ENCODE measurements around the gene IFRD2.
A peak's percentile ranks its signal among the peaks of the same experiment; 100 is the strongest.

The IFRD2 gene

DNA sequence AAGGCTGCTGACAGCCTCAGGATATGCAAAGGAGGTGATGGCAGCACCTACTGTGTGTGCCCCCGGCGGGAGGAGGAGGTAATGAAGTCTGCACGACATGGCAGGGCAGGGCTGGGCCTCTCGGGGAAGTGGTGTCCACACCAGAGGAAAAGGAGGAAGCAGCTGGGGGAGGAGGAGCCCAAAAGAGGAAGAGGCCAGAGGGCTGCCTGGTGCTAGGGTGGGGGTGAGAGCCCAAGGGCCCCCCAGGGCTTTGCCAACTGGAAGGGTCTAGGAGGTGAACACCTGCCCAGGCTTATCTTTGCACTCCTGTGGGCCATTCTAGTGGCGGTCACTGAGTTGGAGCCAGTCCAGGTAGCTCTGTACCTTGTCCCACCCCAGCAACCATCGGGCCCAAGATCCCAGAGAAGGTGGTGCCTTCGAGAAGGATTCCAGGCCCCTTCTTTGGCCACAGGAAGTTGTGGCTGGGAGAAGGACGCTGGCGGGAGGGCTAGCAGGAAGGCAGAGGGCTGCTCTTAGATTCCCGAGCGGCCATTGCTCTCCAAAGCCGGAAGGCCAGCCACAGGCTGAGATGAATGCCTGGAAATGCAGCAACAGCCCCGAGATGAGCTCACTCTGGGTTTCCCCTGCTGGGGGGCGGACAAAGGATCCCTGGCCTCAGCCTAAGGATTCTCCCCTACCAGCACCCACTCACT is 49.2 kb downstream of the IFRD2 start:
- H3K27me3 ChIP-seq (ENCODE audit: control insufficient read depth in 2 of 2, insufficient read depth in 2 of 2, low read length in 2 of 2) = no peaks in the 10 kb centered on the region
- peaks cover 71 to 75% of the 10 kb centered on the region in 2 donors for H3K4me1 ChIP-seq (ENCODE audit: control insufficient read depth in 2 of 2, insufficient read depth in 2 of 2, low read length in 2 of 2)
- H3K36me3 ChIP-seq (ENCODE audit: control insufficient read depth in 2 of 2, insufficient read depth in 2 of 2, low read length in 2 of 2) = peaks cover 0 to 11% of the 10 kb centered on the region in 2 donors
- H3K9ac ChIP-seq (ENCODE audit: low read depth in 1 of 2, low read length in 2 of 2) = peak overlapping the region; percentile 22 to 61
- H3K9me3 ChIP-seq (ENCODE audit: control insufficient read depth in 2 of 2, low read length in 2 of 2) = no peaks in the 10 kb centered on the region
- H3K4me3 ChIP-seq (ENCODE audit: low read length in 2 of 2) = peak overlapping the region in 1 of 2 donors; percentile 37
- peak overlapping the region; percentile 63 to 79 for H3K27ac ChIP-seq (ENCODE audit: low read depth in 2 of 2, low read length in 2 of 2)

DNA sequence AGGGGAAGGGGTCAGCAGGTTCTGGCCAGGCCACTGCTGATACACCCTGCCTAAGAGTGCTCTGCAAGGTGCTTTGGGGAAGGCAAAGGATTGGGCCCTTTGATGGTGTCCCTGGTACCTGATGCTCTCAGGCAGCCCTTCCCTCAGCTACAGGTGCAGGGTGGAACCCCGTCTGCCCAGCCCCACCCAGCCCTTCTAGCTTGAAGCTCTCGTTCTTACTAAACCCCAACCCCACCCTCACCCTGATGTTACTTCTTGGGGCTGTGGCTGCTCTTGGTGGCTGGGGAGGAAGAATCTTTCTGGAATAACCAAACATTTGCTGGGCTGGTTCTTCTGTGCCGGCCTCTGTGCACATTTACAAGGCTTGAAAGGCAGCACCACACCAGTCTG is 49.9 kb downstream of the IFRD2 start:
- peak overlapping the region in 1 of 2 donors; percentile 9 for H3K9ac ChIP-seq (ENCODE audit: low read depth in 1 of 2, low read length in 2 of 2)

DNA sequence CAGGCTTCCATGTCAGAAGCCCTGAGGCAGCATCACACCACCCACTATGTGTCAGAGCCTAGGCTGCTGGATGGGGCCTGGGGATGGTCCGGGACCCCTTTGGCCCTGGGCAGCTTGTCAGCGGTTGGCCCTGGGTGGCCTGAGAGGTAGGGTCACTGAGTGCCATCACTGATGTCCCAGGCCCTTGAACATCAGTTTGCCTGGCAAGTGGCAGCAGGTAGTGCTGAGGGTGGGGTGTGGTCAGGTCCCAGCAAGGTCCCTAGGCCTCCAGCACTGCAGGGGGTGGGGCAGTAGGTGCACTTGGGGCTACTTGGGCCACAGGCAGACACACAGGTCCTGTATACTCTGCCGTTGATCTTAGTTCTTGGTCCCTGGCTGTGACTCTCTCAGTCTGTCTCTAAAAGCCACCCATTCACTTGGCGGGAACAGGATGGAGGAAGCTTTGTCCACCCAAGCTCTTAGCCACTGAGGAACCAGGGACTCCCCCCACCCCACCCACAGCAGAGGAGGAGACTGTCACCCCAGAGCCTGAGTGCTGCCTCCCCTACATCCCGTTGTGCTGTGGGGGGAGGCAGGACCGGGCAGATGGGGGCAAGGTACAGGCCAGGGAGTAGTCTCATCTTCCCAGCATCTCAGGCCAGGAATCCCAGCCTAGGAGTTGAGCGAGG is 50.4 kb downstream of the IFRD2 start:
- H3K4me3 ChIP-seq (ENCODE audit: low read length in 2 of 2) = no peak overlapping the region
- H3K27ac ChIP-seq (ENCODE audit: low read depth in 2 of 2, low read length in 2 of 2) = peak overlapping the region; percentile 63 to 79
- H3K9me3 ChIP-seq (ENCODE audit: control insufficient read depth in 2 of 2, low read length in 2 of 2) = no peaks in the 10 kb centered on the region
- H3K9ac ChIP-seq (ENCODE audit: low read depth in 1 of 2, low read length in 2 of 2) = peak overlapping the region in 1 of 2 donors; percentile 26
- peaks cover 73 to 75% of the 10 kb centered on the region in 2 donors for H3K4me1 ChIP-seq (ENCODE audit: control insufficient read depth in 2 of 2, insufficient read depth in 2 of 2, low read length in 2 of 2)
- peaks cover 0 to 6% of the 10 kb centered on the region in 2 donors for H3K36me3 ChIP-seq (ENCODE audit: control insufficient read depth in 2 of 2, insufficient read depth in 2 of 2, low read length in 2 of 2)
- no peaks in the 10 kb centered on the region for H3K27me3 ChIP-seq (ENCODE audit: control insufficient read depth in 2 of 2, insufficient read depth in 2 of 2, low read length in 2 of 2)

More for the DNA sequence above, 49.9 kb downstream of the IFRD2 start:
- no peak overlapping the region for H3K4me3 ChIP-seq (ENCODE audit: low read length in 2 of 2)
- H3K4me1 ChIP-seq (ENCODE audit: control insufficient read depth in 2 of 2, insufficient read depth in 2 of 2, low read length in 2 of 2) = peaks cover 72 to 76% of the 10 kb centered on the region in 2 donors
- no peaks in the 10 kb centered on the region for H3K9me3 ChIP-seq (ENCODE audit: control insufficient read depth in 2 of 2, low read length in 2 of 2)
- peak overlapping the region; percentile 63 to 79 for H3K27ac ChIP-seq (ENCODE audit: low read depth in 2 of 2, low read length in 2 of 2)
- H3K27me3 ChIP-seq (ENCODE audit: control insufficient read depth in 2 of 2, insufficient read depth in 2 of 2, low read length in 2 of 2) = no peaks in the 10 kb centered on the region
- H3K36me3 ChIP-seq (ENCODE audit: control insufficient read depth in 2 of 2, insufficient read depth in 2 of 2, low read length in 2 of 2) = peaks cover 0 to 9% of the 10 kb centered on the region in 2 donors

DNA sequence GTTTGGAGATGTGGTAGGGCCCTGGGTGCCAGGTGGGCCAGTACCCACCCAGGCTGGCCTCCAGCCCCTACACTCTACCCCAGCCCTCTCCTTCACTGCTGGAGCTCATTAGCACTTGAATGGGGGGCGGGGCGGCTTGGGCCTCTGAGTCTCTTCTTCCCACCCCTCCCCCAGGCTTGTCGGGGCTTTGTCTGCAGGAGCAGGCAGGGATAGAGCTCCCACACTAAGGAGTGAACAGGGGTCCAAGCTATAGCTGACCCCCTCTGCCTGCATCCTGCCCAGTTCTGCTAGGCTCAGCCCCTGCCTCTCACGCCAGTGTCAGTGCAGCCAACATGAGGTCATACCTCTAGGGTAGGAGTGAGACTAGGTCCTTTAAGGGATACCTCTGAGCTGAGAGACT is 51.1 kb downstream of the IFRD2 start:
- H3K4me3 ChIP-seq (ENCODE audit: low read length in 2 of 2) = no peak overlapping the region
- H3K36me3 ChIP-seq (ENCODE audit: control insufficient read depth in 2 of 2, insufficient read depth in 2 of 2, low read length in 2 of 2) = peaks cover 0 to 6% of the 10 kb centered on the region in 2 donors
- H3K9ac ChIP-seq (ENCODE audit: low read depth in 1 of 2, low read length in 2 of 2) = peak overlapping the region in 1 of 2 donors; percentile 26
- H3K27me3 ChIP-seq (ENCODE audit: control insufficient read depth in 2 of 2, insufficient read depth in 2 of 2, low read length in 2 of 2) = no peaks in the 10 kb centered on the region
- H3K27ac ChIP-seq (ENCODE audit: low read depth in 2 of 2, low read length in 2 of 2) = peak overlapping the region in 1 of 2 donors; percentile 79
- H3K4me1 ChIP-seq (ENCODE audit: control insufficient read depth in 2 of 2, insufficient read depth in 2 of 2, low read length in 2 of 2) = peaks cover 71 to 72% of the 10 kb centered on the region in 2 donors
- no peaks in the 10 kb centered on the region for H3K9me3 ChIP-seq (ENCODE audit: control insufficient read depth in 2 of 2, low read length in 2 of 2)

DNA sequence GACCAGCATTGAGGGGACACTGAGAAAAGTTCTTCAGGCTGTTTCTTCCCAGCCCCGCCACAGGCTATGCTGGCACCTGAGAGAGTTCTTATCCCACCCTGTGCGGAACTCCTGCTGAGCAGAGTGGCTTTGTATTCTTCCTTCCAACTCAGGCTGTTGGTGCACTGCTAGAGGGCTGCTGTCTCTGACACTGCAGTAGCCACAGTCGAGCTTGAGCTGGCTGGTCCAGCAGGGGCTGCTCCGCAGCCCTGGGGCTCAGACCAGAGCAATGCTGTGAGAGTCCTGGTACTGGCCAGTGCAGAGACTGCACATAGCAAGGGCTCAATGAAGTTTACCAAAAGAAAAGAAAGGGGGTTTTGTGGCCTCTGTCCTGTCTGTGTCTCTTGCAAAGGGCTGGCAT is 52.6 kb downstream of the IFRD2 start:
- Histone ChIP-seq H3K9ac (ENCODE audit: low read depth in 1 of 2, low read length in 2 of 2) (no peak overlapping the region), H3K27ac (ENCODE audit: low read depth in 2 of 2, low read length in 2 of 2) (peak overlapping the region in 1 of 2 donors; percentile 9), H3K27me3 (ENCODE audit: control insufficient read depth in 2 of 2, insufficient read depth in 2 of 2, low read length in 2 of 2) (no peaks in the 10 kb centered on the region), H3K36me3 (ENCODE audit: control insufficient read depth in 2 of 2, insufficient read depth in 2 of 2, low read length in 2 of 2) (peaks cover 0 to 6% of the 10 kb centered on the region in 2 donors), H3K4me3 (ENCODE audit: low read length in 2 of 2) (no peak overlapping the region), H3K9me3 (ENCODE audit: control insufficient read depth in 2 of 2, low read length in 2 of 2) (no peaks in the 10 kb centered on the region), H3K4me1 (ENCODE audit: control insufficient read depth in 2 of 2, insufficient read depth in 2 of 2, low read length in 2 of 2) (peaks cover 65 to 71% of the 10 kb centered on the region in 2 donors)

DNA sequence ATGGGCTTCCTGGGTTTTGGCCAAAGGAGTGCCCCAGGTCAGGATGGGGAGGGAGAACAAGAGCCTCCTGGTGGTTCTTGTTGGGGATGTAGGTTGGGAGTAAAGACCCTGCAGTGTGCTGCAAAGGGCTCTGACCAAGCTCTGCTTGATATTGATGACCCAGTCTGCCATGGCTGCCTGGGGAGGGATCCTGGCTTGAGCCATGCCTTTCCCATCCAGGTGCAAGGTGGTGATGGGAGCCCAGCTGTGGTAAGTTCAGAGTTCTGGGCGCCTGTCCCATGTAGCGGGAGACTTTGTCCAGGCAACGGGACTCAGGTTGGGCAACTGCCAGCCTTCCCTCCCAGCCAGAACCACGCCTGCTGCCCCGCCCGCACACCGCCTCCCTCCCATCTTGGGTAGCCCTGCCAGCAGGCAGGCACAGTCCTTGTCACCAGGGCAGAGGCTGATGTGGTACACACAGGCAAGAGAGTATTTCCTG is 53.6 kb downstream of the IFRD2 start:
- Histone ChIP-seq H3K4me3 (ENCODE audit: low read length in 2 of 2) (peak overlapping the region; percentile 78 to 88), H3K9me3 (ENCODE audit: control insufficient read depth in 2 of 2, low read length in 2 of 2) (no peaks in the 10 kb centered on the region), H3K27me3 (ENCODE audit: control insufficient read depth in 2 of 2, insufficient read depth in 2 of 2, low read length in 2 of 2) (no peaks in the 10 kb centered on the region), H3K36me3 (ENCODE audit: control insufficient read depth in 2 of 2, insufficient read depth in 2 of 2, low read length in 2 of 2) (peaks cover 0 to 3% of the 10 kb centered on the region in 2 donors), H3K9ac (ENCODE audit: low read depth in 1 of 2, low read length in 2 of 2) (peak overlapping the region; percentile 25 to 56), H3K27ac (ENCODE audit: low read depth in 2 of 2, low read length in 2 of 2) (peak overlapping the region; percentile 78 to 91), H3K4me1 (ENCODE audit: control insufficient read depth in 2 of 2, insufficient read depth in 2 of 2, low read length in 2 of 2) (peaks cover 63 to 65% of the 10 kb centered on the region in 2 donors)

DNA sequence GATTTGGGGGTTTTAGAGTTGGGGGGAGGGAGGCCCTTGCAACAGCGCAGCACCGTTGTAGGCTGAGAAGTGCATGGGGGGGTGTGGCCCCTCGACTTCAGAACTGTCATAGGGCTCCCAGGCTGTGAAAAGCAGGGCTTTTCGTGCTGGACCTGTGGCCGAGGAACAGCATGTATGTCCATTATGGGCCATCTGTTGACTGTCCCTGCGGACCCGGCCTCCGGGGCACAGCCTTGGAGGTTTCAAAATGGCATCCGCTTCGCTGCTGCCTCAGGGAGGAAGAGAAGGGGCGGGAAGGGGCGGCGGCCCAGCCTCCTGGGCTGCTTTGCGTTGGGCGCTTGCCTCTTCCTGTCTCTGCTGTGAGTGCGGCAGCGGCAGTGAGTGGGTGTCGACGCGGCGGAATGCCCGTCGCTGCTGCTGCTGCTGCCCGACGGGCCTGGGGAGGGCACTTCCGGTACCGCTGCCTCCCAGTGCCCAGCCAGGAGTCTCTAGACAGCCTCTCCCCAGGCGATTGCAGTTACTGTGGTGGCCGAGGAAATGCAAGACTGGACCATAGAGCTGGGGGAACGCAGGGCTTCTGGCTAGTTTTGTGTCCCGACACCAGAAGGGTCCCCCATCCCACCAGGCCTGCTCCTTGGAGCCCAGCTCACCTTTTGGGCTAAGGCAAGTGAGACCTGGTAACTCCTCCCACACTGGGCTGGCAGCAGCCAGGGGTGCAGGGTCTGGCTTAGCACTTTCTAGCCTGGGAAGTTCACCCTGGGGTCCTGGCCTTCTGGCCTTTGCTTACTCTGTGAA is 54.3 kb downstream of the IFRD2 start:
- peak overlapping the region; percentile 74 to 94 for H3K9ac ChIP-seq (ENCODE audit: low read depth in 1 of 2, low read length in 2 of 2)
- H3K36me3 ChIP-seq (ENCODE audit: control insufficient read depth in 2 of 2, insufficient read depth in 2 of 2, low read length in 2 of 2) = peaks cover 0 to 3% of the 10 kb centered on the region in 2 donors
- H3K4me3 ChIP-seq (ENCODE audit: low read length in 2 of 2) = peak overlapping the region; percentile 78 to 88
- H3K4me1 ChIP-seq (ENCODE audit: control insufficient read depth in 2 of 2, insufficient read depth in 2 of 2, low read length in 2 of 2) = peaks cover 57 to 59% of the 10 kb centered on the region in 2 donors
- H3K27me3 ChIP-seq (ENCODE audit: control insufficient read depth in 2 of 2, insufficient read depth in 2 of 2, low read length in 2 of 2) = no peaks in the 10 kb centered on the region
- H3K27ac ChIP-seq (ENCODE audit: low read depth in 2 of 2, low read length in 2 of 2) = peak overlapping the region; percentile 78 to 91
- no peaks in the 10 kb centered on the region for H3K9me3 ChIP-seq (ENCODE audit: control insufficient read depth in 2 of 2, low read length in 2 of 2)

Measured in mucosa of rectum (tissue), 2 donors.